HEK293 (cell line): Measurements from ENCODE around the gene PAF1.

Source experiments
- ATF2 ChIP-seq: fragments of 450-650 bp; formaldehyde crosslinking; IDR thresholded peaks from 2 replicates; pipeline ENCODE4 v1.5.1; 2016; ENCODE audit warnings: missing biosample characterization, missing genetic modification characterization, low read depth
- GFI1B ChIP-seq: fragments of 450-650 bp; formaldehyde crosslinking; IDR thresholded peaks from 2 replicates; pipeline ENCODE4 v1.5.1; 2016; ENCODE audit warnings: missing biosample characterization, missing genetic modification characterization
- MYNN ChIP-seq: fragments of 450-650 bp; formaldehyde crosslinking; IDR thresholded peaks from 2 replicates; pipeline ENCODE4 v1.5.1; 2016; ENCODE audit warnings: missing biosample characterization, missing genetic modification characterization, borderline replicate concordance
- OVOL3 ChIP-seq: fragments of 450-650 bp; formaldehyde crosslinking; IDR thresholded peaks from 2 replicates; pipeline ENCODE4 v1.5.1; 2016; ENCODE audit warnings: missing biosample characterization, missing genetic modification characterization
- PRDM2 ChIP-seq: fragments of 450-650 bp; formaldehyde crosslinking; IDR thresholded peaks from 2 replicates; pipeline ENCODE4 v1.5.1; 2016; ENCODE audit warnings: missing biosample characterization, missing genetic modification characterization, borderline replicate concordance
- REPIN1 ChIP-seq: fragments of 450-650 bp; formaldehyde crosslinking; IDR thresholded peaks from 2 replicates; pipeline ENCODE4 v1.5.1; 2017; ENCODE audit warnings: missing biosample characterization, missing genetic modification characterization, low read depth
- SP2 ChIP-seq: fragments of 450-650 bp; formaldehyde crosslinking; IDR thresholded peaks from 2 replicates; pipeline ENCODE4 v1.5.1; 2016; ENCODE audit warnings: missing biosample characterization, missing genetic modification characterization
- SP3 ChIP-seq: fragments of 450-650 bp; formaldehyde crosslinking; IDR thresholded peaks from 2 replicates; pipeline ENCODE4 v1.5.1; 2016; ENCODE audit warnings: missing biosample characterization, missing genetic modification characterization
- YY1 ChIP-seq: fragments of 450-650 bp; formaldehyde crosslinking; IDR thresholded peaks from 2 replicates; pipeline ENCODE4 v1.5.1; 2018; ENCODE audit warnings: missing biosample characterization, missing genetic modification characterization
- ZBTB48 ChIP-seq: fragments of 450-650 bp; formaldehyde crosslinking; IDR thresholded peaks from 2 replicates; pipeline ENCODE4 v1.5.1; 2016; ENCODE audit warnings: missing biosample characterization, missing genetic modification characterization
- ZBTB6 ChIP-seq: fragments of 450-650 bp; formaldehyde crosslinking; IDR thresholded peaks from 2 replicates; pipeline ENCODE4 v1.5.1; 2017; ENCODE audit warnings: missing biosample characterization, missing genetic modification characterization
- ZIC2 ChIP-seq: fragments of 450-650 bp; formaldehyde crosslinking; IDR thresholded peaks from 2 replicates; pipeline ENCODE4 v1.5.1; 2016; ENCODE audit warnings: missing biosample characterization, missing genetic modification characterization
- ZNF169 ChIP-seq: fragments of 450-650 bp; formaldehyde crosslinking; IDR thresholded peaks from 2 replicates; pipeline ENCODE4 v1.5.1; 2016; ENCODE audit warnings: missing biosample characterization, missing genetic modification characterization
- ZNF19 ChIP-seq: fragments of 450-650 bp; formaldehyde crosslinking; IDR thresholded peaks from 2 replicates; pipeline ENCODE4; 2016; ENCODE audit warnings: missing biosample characterization, missing genetic modification characterization, low read depth
- ZNF302 ChIP-seq: fragments of 450-650 bp; formaldehyde crosslinking; IDR thresholded peaks from 2 replicates; pipeline ENCODE4 v1.5.1; 2016; ENCODE audit warnings: missing biosample characterization, missing genetic modification characterization, low read depth
- ZNF433 ChIP-seq: fragments of 450-650 bp; formaldehyde crosslinking; IDR thresholded peaks from 2 replicates; pipeline ENCODE4 v1.5.1; 2016; ENCODE audit warnings: missing biosample characterization, missing genetic modification characterization, low read depth
- ZNF510 ChIP-seq: fragments of 450-650 bp; formaldehyde crosslinking; IDR thresholded peaks from 2 replicates; pipeline ENCODE4 v1.5.1; 2018; ENCODE audit warnings: mild to moderate bottlenecking, missing genetic modification characterization, missing biosample characterization; ENCODE audit not compliant: insufficient replicate concordance
- ZNF518A ChIP-seq: fragments of 450-650 bp; formaldehyde crosslinking; conservative IDR thresholded peaks from 2 replicates; pipeline ENCODE4 v1.5.1; 2016; ENCODE audit warnings: low read depth, missing biosample characterization, missing genetic modification characterization
- ZNF555 ChIP-seq: fragments of 450-650 bp; formaldehyde crosslinking; conservative IDR thresholded peaks from 2 replicates; pipeline ENCODE4 v1.5.1; 2017; ENCODE audit warnings: missing biosample characterization, mild to moderate bottlenecking, missing genetic modification characterization, inconsistent platforms
- ZNF626 ChIP-seq: fragments of 450-650 bp; sonication (Bioruptor Pico); formaldehyde crosslinking; IDR thresholded peaks from 2 replicates; pipeline ENCODE4 v1.5.1; 2018; ENCODE audit warnings: missing biosample characterization, missing genetic modification characterization, inconsistent platforms
- ZNF707 ChIP-seq: fragments of 450-650 bp; formaldehyde crosslinking; IDR thresholded peaks from 2 replicates; pipeline ENCODE4 v1.5.1; 2016; ENCODE audit warnings: missing biosample characterization, missing genetic modification characterization
- ZSCAN4 ChIP-seq: fragments of 450-650 bp; formaldehyde crosslinking; IDR thresholded peaks from 2 replicates; pipeline ENCODE4 v1.5.1; 2017; ENCODE audit warnings: missing biosample characterization, missing genetic modification characterization

Gene PAF1

GRCh38 chr19:39412100-39412866 is 21.4 kb upstream of the PAF1 start, which contains the start of gene PLEKHG2 (continued):
- TF ChIP-seq ZIC2 (tag by site-specific recombination) = peak; percentile 97
- no peak; the same call in 1 of the 2 replicates for TF ChIP-seq ZNF626 (tag by site-specific recombination)
- peak; percentile 88 for TF ChIP-seq ZBTB6 (tag by site-specific recombination)
- peak; percentile 50; the same call in 1 of the 2 replicates for TF ChIP-seq ZNF518A (tag by site-specific recombination)
- no peak for TF ChIP-seq ZNF510 (tag by site-specific recombination)
- peak; percentile 72; the same call in 1 of the 2 replicates for TF ChIP-seq YY1 (tag by site-specific recombination)
- no peak for TF ChIP-seq ZNF707 (tag by site-specific recombination)
- TF ChIP-seq SP3 = peak; percentile 96
- no peak for TF ChIP-seq ZNF169 (tag by site-specific recombination)
- TF ChIP-seq REPIN1 = peak; percentile 97
- peak; percentile 79 for TF ChIP-seq OVOL3 (tag by site-specific recombination)
- no peak for TF ChIP-seq ZNF302 (tag by site-specific recombination)
- no peak for TF ChIP-seq ZNF555
- no peak; the same call in 1 of the 2 replicates for TF ChIP-seq ZBTB48 (tag by site-specific recombination)
- peak; percentile 75 for TF ChIP-seq ATF2 (tag by site-specific recombination)
- TF ChIP-seq GFI1B (tag by site-specific recombination) = peak; percentile 58; the same call in 1 of the 2 replicates
- peak; percentile 75 for TF ChIP-seq ZSCAN4
- no peak for TF ChIP-seq MYNN (tag by site-specific recombination)
- no peak for TF ChIP-seq ZNF433 (tag by site-specific recombination)
- TF ChIP-seq SP2 = peak; percentile 94
- TF ChIP-seq ZNF19 (tag by site-specific recombination) = 0 out of 2 replicates have a peak, but pooled peaks have one; percentile 2
- no peak for TF ChIP-seq PRDM2 (tag by site-specific recombination)
